HG03378 (cell line): ENCODE data around the gene SUPT3H.

Experiments used
- ATAC-seq: cut with Tn5 transposase; IDR thresholded peaks from one replicate; pipeline ENCODE4 v1.9.1; 2021; ENCODE audit warnings: mild to moderate bottlenecking, moderate library complexity; ENCODE audit not compliant: unreplicated experiment

Gene SUPT3H

GRCh38 chr6:44966449-44967092 is 411.2 kb downstream of the SUPT3H start:
- ATAC-seq, result no peak

GRCh38 chr6:44965708-44966107 is 412.0 kb downstream of the SUPT3H start:
- ATAC-seq, result no peak

- no peak for ATAC-seq
Observed at GRCh38 chr6:44960898-44961297, 416.8 kb downstream of the SUPT3H start.

- ATAC-seq, result no peak
Observed at GRCh38 chr6:44959651-44960050, 418.1 kb downstream of the SUPT3H start.

GRCh38 chr6:44957156-44957555 is 420.6 kb downstream of the SUPT3H start:
- ATAC-seq, result no peak

GRCh38 chr6:44956396-44956795 is 421.3 kb downstream of the SUPT3H start:
- ATAC-seq, result no peak

GRCh38 chr6:44955145-44955544 is 422.6 kb downstream of the SUPT3H start:
- ATAC-seq, result no peak

- ATAC-seq, result no peak
Observed at GRCh38 chr6:44954281-44954680, 423.5 kb downstream of the SUPT3H start.

GRCh38 chr6:44951253-44951747 is 426.4 kb downstream of the SUPT3H start:
- ATAC-seq, result no peak

GRCh38 chr6:44949596-44950201 is 428.0 kb downstream of the SUPT3H start:
- ATAC-seq, result no peak

- ATAC-seq, result no peak
Observed at GRCh38 chr6:44943541-44943940, 434.2 kb downstream of the SUPT3H start.

GRCh38 chr6:44942798-44943197 is 434.9 kb downstream of the SUPT3H start:
- no peak for ATAC-seq

- no peak for ATAC-seq
Observed at GRCh38 chr6:44942201-44942600, 435.5 kb downstream of the SUPT3H start.

GRCh38 chr6:44940367-44940766 is 437.4 kb downstream of the SUPT3H start:
- no peak for ATAC-seq

- ATAC-seq, result no peak
Observed at GRCh38 chr6:44935693-44936300, 441.9 kb downstream of the SUPT3H start.

GRCh38 chr6:44933108-44933507 is 444.6 kb downstream of the SUPT3H start:
- no peak for ATAC-seq

GRCh38 chr6:44932651-44933091 is 445.1 kb downstream of the SUPT3H start:
- no peak for ATAC-seq

GRCh38 chr6:44931385-44931784 is 446.3 kb downstream of the SUPT3H start:
- ATAC-seq, result no peak

GRCh38 chr6:44926556-44926955 is 451.2 kb downstream of the SUPT3H start:
- no peak for ATAC-seq

GRCh38 chr6:44925100-44925739 is 452.5 kb downstream of the SUPT3H start:
- peak; percentile 47 for ATAC-seq

- no peak for ATAC-seq
Observed at GRCh38 chr6:44923444-44923843, 454.3 kb downstream of the SUPT3H start.

GRCh38 chr6:44921798-44922197 is 455.9 kb downstream of the SUPT3H start:
- no peak for ATAC-seq
